ENCODE results near the gene MMP11.

The MMP11 gene

GRCh38 chr22:23769321-23769965 is 3.2 kb upstream of the MMP11 start:
- Histone ChIP-seq H4K20me1 (peaks cover 28% of the 10 kb centered on the region), H3K4me2 (peak overlapping the region; percentile 99), H3K27ac (peak overlapping the region; percentile 95), H3K4me3 (no peak overlapping the region), H3K36me3 (peaks cover 15% of the 10 kb centered on the region), H3K9me3 (no peaks in the 10 kb centered on the region), H3K27me3 (no peaks in the 10 kb centered on the region), H3K9ac (peak overlapping the region; percentile 93), H3K4me1 (peaks cover 84% of the 10 kb centered on the region)
- TF ChIP-seq Cebpa-rat (IDR thresholded peaks at IDR 0.05): no peak

GRCh38 chr22:23772315-23772648 is 367 bp upstream of the MMP11 start:
- peak overlapping the region; percentile 93 for H3K9ac ChIP-seq
- H3K4me1 ChIP-seq: peaks cover 87% of the 10 kb centered on the region
- H3K9me3 ChIP-seq: no peaks in the 10 kb centered on the region
- TF ChIP-seq Cebpa-rat (IDR thresholded peaks at IDR 0.05): no peak
- no peaks in the 10 kb centered on the region for H3K27me3 ChIP-seq
- H3K36me3 ChIP-seq: no peaks in the 10 kb centered on the region
- peak overlapping the region; percentile 99 for H3K4me2 ChIP-seq
- peaks cover 6% of the 10 kb centered on the region for H4K20me1 ChIP-seq
- H3K27ac ChIP-seq: peak overlapping the region; percentile 94
- H3K4me3 ChIP-seq: peak overlapping the region; percentile 77

- TF ChIP-seq Cebpa-rat (IDR thresholded peaks at IDR 0.05): no peak
- Histone ChIP-seq H3K9ac (peak overlapping the region; percentile 93), H3K4me1 (peaks cover 96% of the 10 kb centered on the region), H4K20me1 (peaks cover 6% of the 10 kb centered on the region), H3K27ac (peak overlapping the region; percentile 94), H3K27me3 (no peaks in the 10 kb centered on the region), H3K9me3 (no peaks in the 10 kb centered on the region), H3K4me2 (peak overlapping the region; percentile 99), H3K4me3 (peak overlapping the region; percentile 77), H3K36me3 (peaks cover under 1% of the 10 kb centered on the region; the same call in 1 of the 2 replicates)
Observed at GRCh38 chr22:23773483-23774113, 949 bp downstream of the MMP11 start.

DNA sequence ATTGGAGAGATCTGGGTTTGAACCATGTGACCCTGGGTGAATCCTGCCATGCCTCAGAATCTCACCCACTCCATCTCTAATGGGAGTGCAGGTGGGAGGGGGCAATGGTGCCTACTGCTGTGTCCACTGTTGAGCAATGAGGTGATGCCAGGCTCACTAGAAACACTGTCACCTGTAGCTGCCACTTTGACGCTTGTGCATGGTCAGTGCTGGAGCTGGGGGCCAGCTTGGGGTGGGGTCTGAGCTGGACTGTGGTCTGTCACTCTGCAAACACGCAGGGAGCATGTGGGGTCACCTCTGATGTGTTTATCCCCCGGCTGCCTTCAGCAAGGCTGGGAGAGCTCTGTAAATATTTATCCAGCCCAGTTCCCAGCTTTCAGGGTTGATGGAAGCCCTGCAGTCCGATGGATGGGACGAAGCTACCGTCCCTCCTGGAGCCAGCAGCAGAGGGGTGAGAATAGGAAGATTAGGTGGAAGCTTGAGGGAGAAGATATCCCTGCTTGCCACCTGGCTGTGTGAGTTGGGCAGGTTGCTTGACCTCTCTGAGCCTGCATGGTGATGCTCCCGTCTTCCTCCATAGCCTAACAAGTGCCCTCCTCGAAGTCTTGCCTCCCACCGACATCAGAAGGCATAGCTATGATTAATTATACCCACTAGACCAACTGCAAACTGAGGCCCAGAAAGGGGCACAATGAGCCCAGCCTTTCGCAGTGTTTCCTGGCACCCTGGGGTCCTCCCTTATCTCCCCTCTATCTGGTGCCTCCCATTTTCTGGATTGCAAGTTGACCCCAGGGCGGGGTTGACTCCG is 1.7 kb downstream of the MMP11 start:
- peaks cover 6% of the 10 kb centered on the region for H4K20me1 ChIP-seq
- H3K9ac ChIP-seq: peak overlapping the region; percentile 93
- H3K9me3 ChIP-seq: no peaks in the 10 kb centered on the region
- no peaks in the 10 kb centered on the region for H3K27me3 ChIP-seq
- peaks cover 90% of the 10 kb centered on the region for H3K4me1 ChIP-seq
- TF ChIP-seq Cebpa-rat (IDR thresholded peaks at IDR 0.05): no peak
- H3K4me2 ChIP-seq: peak overlapping the region; percentile 99
- peak overlapping the region; percentile 77 for H3K4me3 ChIP-seq
- peak overlapping the region; percentile 94 for H3K27ac ChIP-seq
- peaks cover 7% of the 10 kb centered on the region for H3K36me3 ChIP-seq

- Histone ChIP-seq H3K27ac (peak overlapping the region; percentile 59), H3K9ac (peak overlapping the region; percentile 10; the same call in 1 of the 2 replicates), H3K36me3 (peaks cover 14% of the 10 kb centered on the region), H3K4me2 (peak overlapping the region; percentile 99), H3K4me3 (no peak overlapping the region), H3K4me1 (peaks cover 84% of the 10 kb centered on the region), H3K9me3 (no peaks in the 10 kb centered on the region), H4K20me1 (peaks cover 6% of the 10 kb centered on the region), H3K27me3 (no peaks in the 10 kb centered on the region)
- TF ChIP-seq Cebpa-rat (IDR thresholded peaks at IDR 0.05): no peak
Observed at GRCh38 chr22:23774922-23775436, 2.3 kb downstream of the MMP11 start.

- no peaks in the 10 kb centered on the region for H3K9me3 ChIP-seq
- no peak overlapping the region for H3K4me3 ChIP-seq
- H3K4me2 ChIP-seq: peak overlapping the region; percentile 99
- H3K27ac ChIP-seq: peak overlapping the region; percentile 59
- no peak for TF ChIP-seq Cebpa-rat (IDR thresholded peaks at IDR 0.05)
- H4K20me1 ChIP-seq: peaks cover 6% of the 10 kb centered on the region
- peaks cover 23% of the 10 kb centered on the region for H3K36me3 ChIP-seq
- 0 out of 2 replicates have a peak overlapping the region, but pooled peaks have one; percentile 10 for H3K9ac ChIP-seq
- H3K4me1 ChIP-seq: peaks cover 75% of the 10 kb centered on the region
- no peaks in the 10 kb centered on the region for H3K27me3 ChIP-seq
Observed at GRCh38 chr22:23775779-23776375, 3.2 kb downstream of the MMP11 start.

GRCh38 chr22:23777776-23778576 is 5.3 kb downstream of the MMP11 start:
- Histone ChIP-seq H3K4me1 (peaks cover 78% of the 10 kb centered on the region), H3K36me3 (peaks cover 44% of the 10 kb centered on the region), H3K9me3 (no peaks in the 10 kb centered on the region), H3K4me2 (peak overlapping the region; percentile 55; the same call in 1 of the 2 replicates), H3K9ac (no peak overlapping the region), H3K27ac (peak overlapping the region; percentile 63), H3K4me3 (no peak overlapping the region), H4K20me1 (peaks cover 6% of the 10 kb centered on the region), H3K27me3 (no peaks in the 10 kb centered on the region)
- TF ChIP-seq Cebpa-rat (IDR thresholded peaks at IDR 0.05): no peak

DNA sequence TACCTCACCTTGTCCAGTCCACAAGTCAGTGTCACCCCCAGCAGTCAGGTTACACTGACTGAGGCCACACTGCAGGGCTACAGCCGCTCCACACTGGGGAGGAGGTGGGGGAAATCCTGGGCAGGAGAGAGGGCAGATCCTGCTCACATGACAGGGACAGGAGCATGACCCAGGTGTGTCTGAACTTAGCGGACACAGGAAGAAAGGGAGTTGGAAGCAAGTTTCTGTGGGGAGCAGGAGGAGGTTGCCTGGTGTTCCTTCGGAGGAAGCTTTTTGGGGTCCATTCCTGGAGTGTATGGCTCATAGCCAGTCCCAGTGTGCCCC is 5.9 kb downstream of the MMP11 start:
- Histone ChIP-seq H3K4me1 (peaks cover 78% of the 10 kb centered on the region), H3K27ac (0 out of 2 replicates have a peak overlapping the region, but pooled peaks have one; percentile 63), H3K4me2 (no peak overlapping the region), H3K4me3 (no peak overlapping the region), H3K36me3 (peaks cover 50% of the 10 kb centered on the region), H3K9me3 (no peaks in the 10 kb centered on the region), H3K9ac (no peak overlapping the region), H3K27me3 (no peaks in the 10 kb centered on the region), H4K20me1 (peaks cover 6% of the 10 kb centered on the region)
- no peak for TF ChIP-seq Cebpa-rat (IDR thresholded peaks at IDR 0.05)

DNA sequence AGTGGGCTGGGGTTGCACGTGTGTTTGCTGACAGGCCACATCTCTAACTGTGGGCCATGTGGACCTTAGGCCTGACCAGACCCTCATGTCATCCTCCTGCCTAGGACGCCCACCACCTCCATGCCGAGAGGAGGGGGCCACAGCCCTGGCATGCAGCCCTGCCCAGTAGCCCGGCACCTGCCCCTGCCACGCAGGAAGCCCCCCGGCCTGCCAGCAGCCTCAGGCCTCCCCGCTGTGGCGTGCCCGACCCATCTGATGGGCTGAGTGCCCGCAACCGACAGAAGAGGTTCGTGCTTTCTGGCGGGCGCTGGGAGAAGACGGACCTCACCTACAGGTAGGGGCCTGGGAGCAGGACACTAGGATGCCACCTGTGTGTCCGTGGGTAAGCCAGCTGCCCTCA is 6.4 kb downstream of the MMP11 start:
- no peaks in the 10 kb centered on the region for H3K9me3 ChIP-seq
- no peak overlapping the region for H3K9ac ChIP-seq
- no peaks in the 10 kb centered on the region for H3K27me3 ChIP-seq
- peaks cover 78% of the 10 kb centered on the region for H3K4me1 ChIP-seq
- H3K4me3 ChIP-seq: no peak overlapping the region
- no peak for TF ChIP-seq Cebpa-rat (IDR thresholded peaks at IDR 0.05)
- no peak overlapping the region for H3K4me2 ChIP-seq
- peaks cover 6% of the 10 kb centered on the region for H4K20me1 ChIP-seq
- H3K36me3 ChIP-seq: peaks cover 52% of the 10 kb centered on the region
- no peak overlapping the region for H3K27ac ChIP-seq
